ENCODE measurements around the gene TBK1. TPM values are rescaled to one million over a fixed set of nuclear protein-coding genes. Genes with fewer than 3 reads are reported as not detected.

TBK1 gene
- total RNA-seq, 1 donor from 2014 or later = 33.6 TPM

- intact Hi-C loops (cut with micrococcal nuclease) = no loop called here
- peaks cover 35% of the 10 kb centered on the region for H3K36me3 Mint-ChIP-seq (ENCODE audit: low read depth)
- H3K4me1 Mint-ChIP-seq (ENCODE audit: low read depth) = peaks cover 55% of the 10 kb centered on the region
- H3K27me3 Mint-ChIP-seq (ENCODE audit: insufficient read depth) = no peaks in the 10 kb centered on the region
- H3K9me3 Mint-ChIP-seq = no peaks in the 10 kb centered on the region
- peak overlapping the region; percentile 89 for H3K27ac Mint-ChIP-seq
- peak overlapping the region; percentile 63 for H3K4me3 Mint-ChIP-seq
- DNase-seq (ENCODE audit: low spot score) = no peak
Measured at GRCh38 chr12:64457032-64457431, 5.1 kb downstream of the TBK1 start.

GRCh38 chr12:64457466-64457865, 5.5 kb downstream of the TBK1 start:
- no peak for DNase-seq (ENCODE audit: low spot score)
- H3K9me3 Mint-ChIP-seq = no peaks in the 10 kb centered on the region
- intact Hi-C loops (cut with micrococcal nuclease) = no loop called here
- peaks cover 35% of the 10 kb centered on the region for H3K36me3 Mint-ChIP-seq (ENCODE audit: low read depth)
- H3K27me3 Mint-ChIP-seq (ENCODE audit: insufficient read depth) = no peaks in the 10 kb centered on the region
- H3K27ac Mint-ChIP-seq = peak overlapping the region; percentile 89
- H3K4me3 Mint-ChIP-seq = peak overlapping the region; percentile 63
- H3K4me1 Mint-ChIP-seq (ENCODE audit: low read depth) = peaks cover 55% of the 10 kb centered on the region

- intact Hi-C loops (cut with micrococcal nuclease) = no loop called here
- peaks cover 32% of the 10 kb centered on the region for H3K36me3 Mint-ChIP-seq (ENCODE audit: low read depth)
- H3K4me3 Mint-ChIP-seq = peak overlapping the region; percentile 63
- DNase-seq (ENCODE audit: low spot score) = no peak
- H3K27ac Mint-ChIP-seq = peak overlapping the region; percentile 89
- H3K27me3 Mint-ChIP-seq (ENCODE audit: insufficient read depth) = no peaks in the 10 kb centered on the region
- no peaks in the 10 kb centered on the region for H3K9me3 Mint-ChIP-seq
- peaks cover 51% of the 10 kb centered on the region for H3K4me1 Mint-ChIP-seq (ENCODE audit: low read depth)
Measured at GRCh38 chr12:64457923-64458322, 6.0 kb downstream of the TBK1 start.

- Mint-ChIP-seq H3K27me3 (ENCODE audit: insufficient read depth) (no peaks in the 10 kb centered on the region), H3K9me3 (no peaks in the 10 kb centered on the region), H3K27ac (peak overlapping the region; percentile 89), H3K4me1 (ENCODE audit: low read depth) (peaks cover 41% of the 10 kb centered on the region), H3K36me3 (ENCODE audit: low read depth) (peaks cover 31% of the 10 kb centered on the region), H3K4me3 (peak overlapping the region; percentile 83)
- intact Hi-C loops (cut with micrococcal nuclease) = no loop called here
- no peak for DNase-seq (ENCODE audit: low spot score)
Measured at GRCh38 chr12:64459394-64459891, 7.5 kb downstream of the TBK1 start.

- no peak overlapping the region for H3K27ac Mint-ChIP-seq
- H3K36me3 Mint-ChIP-seq (ENCODE audit: low read depth) = peaks cover 35% of the 10 kb centered on the region
- no peaks in the 10 kb centered on the region for H3K9me3 Mint-ChIP-seq
- H3K4me1 Mint-ChIP-seq (ENCODE audit: low read depth) = peaks cover 30% of the 10 kb centered on the region
- no peak overlapping the region for H3K4me3 Mint-ChIP-seq
- DNase-seq (ENCODE audit: low spot score) = no peak
- intact Hi-C loops (cut with micrococcal nuclease) = loop anchor here (1.0 kb wide), 1 partner anchor 10 kb away; the partner anchor contains the start of gene TBK1
- no peaks in the 10 kb centered on the region for H3K27me3 Mint-ChIP-seq (ENCODE audit: insufficient read depth)
Measured at GRCh38 chr12:64461634-64462414, 9.9 kb downstream of the TBK1 start.

- H3K4me1 Mint-ChIP-seq (ENCODE audit: low read depth) = peaks cover 7% of the 10 kb centered on the region
- H3K27ac Mint-ChIP-seq = no peak overlapping the region
- intact Hi-C loops (cut with micrococcal nuclease) = no loop called here
- H3K9me3 Mint-ChIP-seq = no peaks in the 10 kb centered on the region
- no peak for DNase-seq (ENCODE audit: low spot score)
- no peak overlapping the region for H3K4me3 Mint-ChIP-seq
- peaks cover 38% of the 10 kb centered on the region for H3K36me3 Mint-ChIP-seq (ENCODE audit: low read depth)
- no peaks in the 10 kb centered on the region for H3K27me3 Mint-ChIP-seq (ENCODE audit: insufficient read depth)
Measured at GRCh38 chr12:64466178-64466577, 14.3 kb downstream of the TBK1 start.

- Mint-ChIP-seq H3K4me1 (ENCODE audit: low read depth) (peaks cover 7% of the 10 kb centered on the region), H3K36me3 (ENCODE audit: low read depth) (peaks cover 53% of the 10 kb centered on the region), H3K4me3 (no peak overlapping the region), H3K27me3 (ENCODE audit: insufficient read depth) (no peaks in the 10 kb centered on the region), H3K9me3 (no peaks in the 10 kb centered on the region), H3K27ac (peak overlapping the region; percentile 2)
- DNase-seq (ENCODE audit: low spot score) = no peak
- intact Hi-C loops (cut with micrococcal nuclease) = no loop called here
Measured at GRCh38 chr12:64468966-64469365, 17.0 kb downstream of the TBK1 start.

- H3K4me1 Mint-ChIP-seq (ENCODE audit: low read depth) = peaks cover 7% of the 10 kb centered on the region
- no peak for DNase-seq (ENCODE audit: low spot score)
- H3K4me3 Mint-ChIP-seq = no peak overlapping the region
- no peak overlapping the region for H3K27ac Mint-ChIP-seq
- H3K27me3 Mint-ChIP-seq (ENCODE audit: insufficient read depth) = no peaks in the 10 kb centered on the region
- intact Hi-C loops (cut with micrococcal nuclease) = no loop called here
- H3K36me3 Mint-ChIP-seq (ENCODE audit: low read depth) = peaks cover 54% of the 10 kb centered on the region
- H3K9me3 Mint-ChIP-seq = no peaks in the 10 kb centered on the region
Measured at GRCh38 chr12:64469455-64470142, 17.7 kb downstream of the TBK1 start.

GRCh38 chr12:64470495-64470894, 18.6 kb downstream of the TBK1 start:
- peaks cover 5% of the 10 kb centered on the region for H3K9me3 Mint-ChIP-seq
- no peaks in the 10 kb centered on the region for H3K27me3 Mint-ChIP-seq (ENCODE audit: insufficient read depth)
- H3K36me3 Mint-ChIP-seq (ENCODE audit: low read depth) = peaks cover 57% of the 10 kb centered on the region
- no peak overlapping the region for H3K4me3 Mint-ChIP-seq
- peaks cover 7% of the 10 kb centered on the region for H3K4me1 Mint-ChIP-seq (ENCODE audit: low read depth)
- DNase-seq (ENCODE audit: low spot score) = no peak
- intact Hi-C loops (cut with micrococcal nuclease) = no loop called here
- no peak overlapping the region for H3K27ac Mint-ChIP-seq

GRCh38 chr12:64473176-64473575, 21.3 kb downstream of the TBK1 start:
- no peak for DNase-seq (ENCODE audit: low spot score)
- no peak overlapping the region for H3K4me3 Mint-ChIP-seq
- H3K9me3 Mint-ChIP-seq = peaks cover 23% of the 10 kb centered on the region
- H3K4me1 Mint-ChIP-seq (ENCODE audit: low read depth) = peaks cover 14% of the 10 kb centered on the region
- H3K36me3 Mint-ChIP-seq (ENCODE audit: low read depth) = peaks cover 70% of the 10 kb centered on the region
- intact Hi-C loops (cut with micrococcal nuclease) = no loop called here
- H3K27ac Mint-ChIP-seq = no peak overlapping the region
- no peaks in the 10 kb centered on the region for H3K27me3 Mint-ChIP-seq (ENCODE audit: insufficient read depth)

GRCh38 chr12:64475518-64475917, 23.6 kb downstream of the TBK1 start:
- Mint-ChIP-seq H3K9me3 (peaks cover 23% of the 10 kb centered on the region), H3K27ac (no peak overlapping the region), H3K27me3 (ENCODE audit: insufficient read depth) (no peaks in the 10 kb centered on the region), H3K4me1 (ENCODE audit: low read depth) (peaks cover 7% of the 10 kb centered on the region), H3K36me3 (ENCODE audit: low read depth) (peaks cover 62% of the 10 kb centered on the region), H3K4me3 (no peak overlapping the region)
- intact Hi-C loops (cut with micrococcal nuclease) = no loop called here
- DNase-seq (ENCODE audit: low spot score) = no peak

- Mint-ChIP-seq H3K4me1 (ENCODE audit: low read depth) (peaks cover 7% of the 10 kb centered on the region), H3K36me3 (ENCODE audit: low read depth) (peaks cover 54% of the 10 kb centered on the region), H3K9me3 (peaks cover 23% of the 10 kb centered on the region), H3K27me3 (ENCODE audit: insufficient read depth) (no peaks in the 10 kb centered on the region), H3K27ac (no peak overlapping the region), H3K4me3 (no peak overlapping the region)
- no peak for DNase-seq (ENCODE audit: low spot score)
- intact Hi-C loops (cut with micrococcal nuclease) = no loop called here
Measured at GRCh38 chr12:64476844-64477243, 24.9 kb downstream of the TBK1 start.

- Mint-ChIP-seq H3K36me3 (ENCODE audit: low read depth) (peaks cover 44% of the 10 kb centered on the region), H3K27me3 (ENCODE audit: insufficient read depth) (no peaks in the 10 kb centered on the region), H3K4me3 (no peak overlapping the region), H3K4me1 (ENCODE audit: low read depth) (peaks cover 7% of the 10 kb centered on the region), H3K27ac (no peak overlapping the region), H3K9me3 (peaks cover 23% of the 10 kb centered on the region)
- DNase-seq (ENCODE audit: low spot score) = no peak
- intact Hi-C loops (cut with micrococcal nuclease) = no loop called here
Measured at GRCh38 chr12:64478661-64479060, 26.7 kb downstream of the TBK1 start.

All from activated T-helper 1 cell treated with anti-CD3 and anti-CD28 coated beads, Interleukin-12 subunit alpha, Interleukin-12 subunit beta, Interleukin-2, Interleukin-4 antibody, amounts not matched to agents 30 ng/mL and 10 ng/mL and 1 ng/mL, durations not matched to agents 14 hours and 24 hours and 36 hours (primary cell).